Vagina (tissue), 2 donors: ENCODE data around the gene NRP2.

Experiments used
- POLR2A ChIP-seq, 2 donors: fragments of 450-650 bp; IDR thresholded peaks; one replicate each; pipeline ENCODE4 v1.6.1; 2017; ENCODE audit warnings: antibody characterized with exemption in 2 of 2, mild to moderate bottlenecking in 2 of 2, moderate library complexity in 2 of 2
- POLR2AphosphoS5 ChIP-seq, 2 donors: sonication (generic); formaldehyde crosslinking; IDR thresholded peaks; one replicate each; pipeline ENCODE4 v1.9.0; 2017; ENCODE audit warnings: antibody characterized with exemption in 2 of 2, mild to moderate bottlenecking in 2 of 2, low read depth in 1 of 2; ENCODE audit not compliant: insufficient read depth in 1 of 2
- TF ChIP-seq, protein P1 (sequence below), 3 experiments: fragments of 450-650 bp in 2 of 3; fragments of 200-600 bp in 1 of 3; sonication (generic) in 1 of 3; IDR thresholded peaks; one replicate each; pipeline ENCODE4 v1.5.1; 2017 to 2019; ENCODE audit warnings: antibody characterized with exemption in 3 of 3, mild to moderate bottlenecking in 2 of 3, moderate library complexity in 2 of 3

DNA sequence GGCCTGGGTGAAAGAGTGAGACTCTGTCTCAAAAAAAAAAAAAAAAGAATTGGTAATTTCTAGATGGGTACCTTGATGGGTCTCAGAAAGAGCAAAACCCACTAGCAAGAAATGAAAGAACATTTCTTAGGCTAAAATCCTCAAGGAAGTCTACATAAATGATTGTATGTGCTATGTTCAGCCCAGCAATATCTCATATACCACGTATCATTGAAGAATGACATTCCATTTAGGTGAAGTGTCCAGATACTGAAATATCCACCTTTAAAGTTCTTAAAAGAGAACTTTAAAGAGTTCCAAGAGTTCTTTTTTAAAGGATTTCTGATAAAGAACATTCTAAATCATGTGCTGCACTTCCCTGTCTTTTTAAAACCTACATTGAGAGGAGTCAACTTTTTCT, 19.2 kb downstream of the NRP2 start:
- TF ChIP-seq, protein P1, sequence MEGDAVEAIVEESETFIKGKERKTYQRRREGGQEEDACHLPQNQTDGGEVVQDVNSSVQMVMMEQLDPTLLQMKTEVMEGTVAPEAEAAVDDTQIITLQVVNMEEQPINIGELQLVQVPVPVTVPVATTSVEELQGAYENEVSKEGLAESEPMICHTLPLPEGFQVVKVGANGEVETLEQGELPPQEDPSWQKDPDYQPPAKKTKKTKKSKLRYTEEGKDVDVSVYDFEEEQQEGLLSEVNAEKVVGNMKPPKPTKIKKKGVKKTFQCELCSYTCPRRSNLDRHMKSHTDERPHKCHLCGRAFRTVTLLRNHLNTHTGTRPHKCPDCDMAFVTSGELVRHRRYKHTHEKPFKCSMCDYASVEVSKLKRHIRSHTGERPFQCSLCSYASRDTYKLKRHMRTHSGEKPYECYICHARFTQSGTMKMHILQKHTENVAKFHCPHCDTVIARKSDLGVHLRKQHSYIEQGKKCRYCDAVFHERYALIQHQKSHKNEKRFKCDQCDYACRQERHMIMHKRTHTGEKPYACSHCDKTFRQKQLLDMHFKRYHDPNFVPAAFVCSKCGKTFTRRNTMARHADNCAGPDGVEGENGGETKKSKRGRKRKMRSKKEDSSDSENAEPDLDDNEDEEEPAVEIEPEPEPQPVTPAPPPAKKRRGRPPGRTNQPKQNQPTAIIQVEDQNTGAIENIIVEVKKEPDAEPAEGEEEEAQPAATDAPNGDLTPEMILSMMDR (IDR thresholded peaks at IDR 0.05) = no peak
- TF ChIP-seq POLR2AphosphoS5 (IDR thresholded peaks at IDR 0.05; ENCODE audit: insufficient read depth in 1 of 2, low read depth in 1 of 2) = no peak
- no peak for TF ChIP-seq POLR2A (IDR thresholded peaks at IDR 0.05)
